HEK293T (cell line): ENCODE results near the gene SPOPL.

Experiments used
- ARNT ChIP-seq: fragments of 450-650 bp; IDR thresholded peaks from 2 replicates; pipeline ENCODE4 v1.6.1; 2017; ENCODE audit warnings: mild to moderate bottlenecking
- BHLHE40 ChIP-seq: fragments of 450-650 bp; IDR thresholded peaks from 2 replicates; pipeline ENCODE4 v1.6.1; 2016; ENCODE audit warnings: mild to moderate bottlenecking, moderate library complexity, borderline replicate concordance
- CTBP1 ChIP-seq: fragments of 450-650 bp; IDR thresholded peaks from 2 replicates; pipeline ENCODE4 v1.6.1; 2016; ENCODE audit warnings: borderline replicate concordance
- ELF4 ChIP-seq: fragments of 450-650 bp; IDR thresholded peaks from 2 replicates; pipeline ENCODE4 v1.6.1; 2017; ENCODE audit warnings: antibody characterized with exemption
- FOXA1 ChIP-seq: fragments of 450-650 bp; IDR thresholded peaks from 2 replicates; pipeline ENCODE4 v1.6.1; 2016; ENCODE audit warnings: mild to moderate bottlenecking
- FOXK2 ChIP-seq: fragments of 450-650 bp; IDR thresholded peaks from 2 replicates; pipeline ENCODE4 v1.6.1; 2016; ENCODE audit warnings: mild to moderate bottlenecking
- FOXM1 ChIP-seq: fragments of 450-650 bp; IDR thresholded peaks from 2 replicates; pipeline ENCODE4 v1.6.1; 2017; ENCODE audit warnings: mild to moderate bottlenecking, borderline replicate concordance
- HDGF ChIP-seq: fragments of 450-650 bp; IDR thresholded peaks from 2 replicates; pipeline ENCODE4 v1.6.1; 2017; ENCODE audit warnings: antibody characterized with exemption, borderline replicate concordance
- SP1 ChIP-seq: fragments of 450-650 bp; IDR thresholded peaks from 2 replicates; pipeline ENCODE4 v1.6.1; 2017
- SUZ12 ChIP-seq: fragments of 450-650 bp; IDR thresholded peaks from 2 replicates; pipeline ENCODE4 v1.6.1; 2016; ENCODE audit warnings: mild to moderate bottlenecking
- TARDBP ChIP-seq: fragments of 450-650 bp; IDR thresholded peaks from 2 replicates; pipeline ENCODE4 v1.6.1; 2016
- TF ChIP-seq, protein P1 (sequence below): fragments of 450-650 bp; IDR thresholded peaks from 2 replicates; pipeline ENCODE4 v1.6.1; 2016

DNA sequence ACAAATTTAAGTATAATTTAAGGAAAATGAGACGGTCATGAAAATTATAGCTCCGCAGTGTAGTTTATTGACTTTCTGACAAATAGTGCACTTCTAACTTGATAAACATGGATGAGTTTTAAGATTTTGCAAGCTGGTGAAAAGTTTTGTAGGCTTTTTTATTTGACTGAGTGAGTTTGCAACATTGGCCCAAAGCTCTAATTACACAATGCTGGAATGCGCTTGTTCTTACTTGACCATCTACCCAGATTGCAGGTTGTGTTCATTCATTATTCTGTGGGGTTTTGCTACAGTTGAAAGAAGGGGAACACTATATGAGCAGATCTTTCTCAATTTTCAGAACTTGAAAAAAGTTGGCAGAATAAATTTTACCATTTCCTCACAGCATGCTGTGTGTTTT is 13.5 kb downstream of the SPOPL start:
- no peak for TF ChIP-seq FOXM1
- TF ChIP-seq CTBP1 = no peak
- no peak for TF ChIP-seq ELF4
- TF ChIP-seq HDGF = no peak
- TF ChIP-seq SP1 = no peak
- TF ChIP-seq, protein P1, sequence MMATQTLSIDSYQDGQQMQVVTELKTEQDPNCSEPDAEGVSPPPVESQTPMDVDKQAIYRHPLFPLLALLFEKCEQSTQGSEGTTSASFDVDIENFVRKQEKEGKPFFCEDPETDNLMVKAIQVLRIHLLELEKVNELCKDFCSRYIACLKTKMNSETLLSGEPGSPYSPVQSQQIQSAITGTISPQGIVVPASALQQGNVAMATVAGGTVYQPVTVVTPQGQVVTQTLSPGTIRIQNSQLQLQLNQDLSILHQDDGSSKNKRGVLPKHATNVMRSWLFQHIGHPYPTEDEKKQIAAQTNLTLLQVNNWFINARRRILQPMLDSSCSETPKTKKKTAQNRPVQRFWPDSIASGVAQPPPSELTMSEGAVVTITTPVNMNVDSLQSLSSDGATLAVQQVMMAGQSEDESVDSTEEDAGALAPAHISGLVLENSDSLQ = no peak
- TF ChIP-seq TARDBP = no peak
- TF ChIP-seq BHLHE40 = no peak
- TF ChIP-seq FOXA1 = no peak
- TF ChIP-seq SUZ12 = no peak
- TF ChIP-seq ARNT = no peak
- no peak for TF ChIP-seq FOXK2
